IMR-90 (cell line): Measurements from ENCODE around the gene FGD5. TPM values are rescaled to one million over a fixed set of nuclear protein-coding genes. Genes with fewer than 3 reads are reported as not detected.

Experiments
- ATAC-seq: fragments of 200-7000 bp; cut with Tn5 transposase; 2 replicates; pipeline ENCODE4 v1.9.1; 2020; ENCODE audit warnings: low read depth, mild to moderate bottlenecking, moderate library complexity
- BruUV-seq: library from RNA; stranded (reverse); fragments of 400-500 nt; replicated peaks from 2 replicates; lab custom pipeline; 2021; lab: Mats Ljungman, UMichigan
- CTCF ChIA-PET: fragments of 300-600 bp; formaldehyde crosslinking; extraction: SDS; loops from one replicate; lab custom pipeline; 2021; ENCODE audit warnings: antibody characterized with exemption; lab: Yijun Ruan, JAX
- POLR2A ChIA-PET: fragments of 300-600 bp; sonication (Branson Sonifier 250); formaldehyde crosslinking; loops from one replicate; lab custom pipeline; 2022; ENCODE audit warnings: antibody characterized with exemption; ENCODE audit not compliant: unreplicated experiment; lab: Charles Lee
- DNase-seq: peaks from one replicate; pipeline ENCODE4 v3.0.0; 2013
- H2AFZ ChIP-seq: replicated peaks from 2 replicates; pipeline ENCODE3; 2013; ENCODE audit warnings: low read length, mild to moderate bottlenecking; ENCODE audit not compliant: poor library complexity
- H2AK5ac ChIP-seq: 2 replicates; pipeline ENCODE4 v1.6.1; 2013; ENCODE audit warnings: low read depth, low read length, inconsistent platforms
- H2AK9ac ChIP-seq: replicated peaks from 2 replicates; pipeline ENCODE3; 2013; ENCODE audit warnings: mild to moderate bottlenecking, low read depth, low read length, moderate library complexity; ENCODE audit not compliant: poor library complexity
- H2BK120ac ChIP-seq: 2 replicates; pipeline ENCODE4 v1.6.1; 2013; ENCODE audit warnings: low read depth, low read length, inconsistent platforms
- H2BK15ac ChIP-seq: 3 replicates; pipeline ENCODE4 v1.6.1; 2013; ENCODE audit warnings: low read depth, low read length, inconsistent platforms
- H2BK20ac ChIP-seq: 2 replicates; pipeline ENCODE4 v1.6.1; 2013; ENCODE audit warnings: low read depth, mild to moderate bottlenecking, inconsistent platforms, low read length, moderate library complexity
- H2BK5ac ChIP-seq: 2 replicates; pipeline ENCODE4 v1.6.1; 2013; ENCODE audit warnings: mild to moderate bottlenecking, low read depth, low read length, inconsistent platforms; ENCODE audit not compliant: poor library complexity, severe bottlenecking
- H3K14ac ChIP-seq: replicated peaks from 2 replicates; pipeline ENCODE4 v1.6.1; 2013; ENCODE audit warnings: low read depth, low read length, inconsistent platforms
- H3K18ac ChIP-seq: 2 replicates; pipeline ENCODE4 v1.6.1; 2013; ENCODE audit warnings: low read depth, low read length, control low read depth
- H3K23ac ChIP-seq: 2 replicates; pipeline ENCODE4 v1.6.1; 2013; ENCODE audit warnings: low read depth, low read length, inconsistent platforms
- H3K27ac ChIP-seq: 2 replicates; pipeline ENCODE4 v1.5.1; 2013; ENCODE audit warnings: mild to moderate bottlenecking, control low read depth, low read length; ENCODE audit not compliant: insufficient read depth
- H3K27me3 ChIP-seq: 2 replicates; pipeline ENCODE4 v1.6.1; 2013; ENCODE audit warnings: low read length; ENCODE audit not compliant: control insufficient read depth, insufficient read depth
- H3K36me3 ChIP-seq: 2 replicates; pipeline ENCODE4 v1.6.1; 2013; ENCODE audit warnings: low read length, mixed read lengths; ENCODE audit not compliant: control insufficient read depth, insufficient read depth
- H3K4ac ChIP-seq: 2 replicates; pipeline ENCODE4 v1.6.1; 2013; ENCODE audit warnings: low read depth, low read length, inconsistent platforms
- H3K4me1 ChIP-seq: 2 replicates; pipeline ENCODE4 v1.6.1; 2013; ENCODE audit warnings: low read length, mixed read lengths; ENCODE audit not compliant: control insufficient read depth, insufficient read depth
- H3K4me2 ChIP-seq: 2 replicates; pipeline ENCODE4 v1.6.1; 2013; ENCODE audit warnings: low read depth, mild to moderate bottlenecking, control low read depth, low read length, moderate library complexity
- H3K4me3 ChIP-seq: 2 replicates; pipeline ENCODE4 v1.5.1; 2013; ENCODE audit warnings: low read depth, mild to moderate bottlenecking, control low read depth, low read length, moderate library complexity; ENCODE audit not compliant: insufficient read depth
- H3K56ac ChIP-seq: 2 replicates; pipeline ENCODE4 v1.6.1; 2013; ENCODE audit warnings: low read length, inconsistent platforms; ENCODE audit not compliant: insufficient read depth; ENCODE audit errors: extremely low read depth
- H3K79me1 ChIP-seq, 2 experiments: 2 replicates each; pipeline ENCODE4 v1.6.1; 2013; ENCODE audit warnings: low read length in 2 of 2, inconsistent platforms in 1 of 2, low read depth in 1 of 2
- H3K9ac ChIP-seq: 2 replicates; pipeline ENCODE4 v1.6.1; 2013; ENCODE audit warnings: low read depth, low read length, control low read depth
- H3K9me1 ChIP-seq: 2 replicates; pipeline ENCODE4 v1.6.1; 2013; ENCODE audit warnings: low read length, inconsistent platforms; ENCODE audit not compliant: insufficient read depth
- H3K9me3 ChIP-seq: 2 replicates; pipeline ENCODE4 v1.6.1; 2013; ENCODE audit warnings: low read length; ENCODE audit not compliant: control insufficient read depth, insufficient read depth
- H4K20me1 ChIP-seq: 2 replicates; pipeline ENCODE4 v1.6.1; 2013; ENCODE audit warnings: low read length, inconsistent platforms; ENCODE audit not compliant: insufficient read depth
- H4K5ac ChIP-seq: 2 replicates; pipeline ENCODE4 v1.6.1; 2013; ENCODE audit warnings: mild to moderate bottlenecking, low read depth, low read length, control low read depth
- H4K8ac ChIP-seq, 2 experiments: 2 replicates each; pipeline ENCODE4 v1.6.1; 2013; ENCODE audit warnings: low read depth in 2 of 2, low read length in 2 of 2, control low read depth in 1 of 2, inconsistent platforms in 1 of 2
- H4K91ac ChIP-seq: 2 replicates; pipeline ENCODE4 v1.6.1; 2013; ENCODE audit warnings: low read depth, low read length, inconsistent platforms; ENCODE audit not compliant: insufficient read depth
- BHLHE40 ChIP-seq: fragments of 150-350 bp; IDR thresholded peaks from 2 replicates; pipeline ENCODE4 v1.6.1; 2016; ENCODE audit warnings: mild to moderate bottlenecking, low read depth, low read length
- CEBPB ChIP-seq: IDR thresholded peaks from 2 replicates; pipeline ENCODE4 v1.6.1; 2012; ENCODE audit warnings: low read depth, low read length, improper control_type of control experiment
- MAFK ChIP-seq: IDR thresholded peaks from 2 replicates; pipeline ENCODE4 v1.6.1; 2012; ENCODE audit warnings: low read depth, low read length, improper control_type of control experiment
- MAZ ChIP-seq: IDR thresholded peaks from 2 replicates; pipeline ENCODE4 v1.6.1; 2012; ENCODE audit warnings: low read depth, mild to moderate bottlenecking, low read length, improper control_type of control experiment, moderate library complexity, borderline replicate concordance
- MXI1 ChIP-seq: IDR thresholded peaks from 2 replicates; pipeline ENCODE4 v1.6.1; 2012; ENCODE audit warnings: low read depth, mild to moderate bottlenecking, low read length, moderate library complexity, borderline replicate concordance
- NFE2L2 ChIP-seq: fragments of 150-350 bp; IDR thresholded peaks from 2 replicates; pipeline ENCODE4 v1.6.1; 2016; ENCODE audit warnings: low read depth, mild to moderate bottlenecking, low read length
- POLR2A ChIP-seq: IDR thresholded peaks from 2 replicates; pipeline ENCODE4 v1.6.1; 2012; ENCODE audit warnings: mild to moderate bottlenecking, low read depth, low read length
- RAD21 ChIP-seq: IDR thresholded peaks from 2 replicates; pipeline ENCODE4 v1.6.1; 2012; ENCODE audit warnings: low read length, improper control_type of control experiment
- RCOR1 ChIP-seq: IDR thresholded peaks from 2 replicates; pipeline ENCODE4 v1.6.1; 2012; ENCODE audit warnings: mild to moderate bottlenecking, low read length, improper control_type of control experiment; ENCODE audit not compliant: insufficient replicate concordance
- RFX5 ChIP-seq: IDR thresholded peaks from 2 replicates; pipeline ENCODE4 v1.8.0; 2012; ENCODE audit warnings: low read depth, mild to moderate bottlenecking, low read length, moderate library complexity
- SMC3 ChIP-seq: fragments of 150-350 bp; IDR thresholded peaks from 2 replicates; pipeline ENCODE4 v1.6.1; 2016; ENCODE audit warnings: low read depth, mild to moderate bottlenecking, antibody characterized with exemption, low read length, moderate library complexity
- WGBS, 2 experiments: methylation state at CpG; one replicate each; pipeline versions ENCODE4 v1.1.5 to v1.1.7; 2013; ENCODE audit warnings: missing lambda C conversion rate in 2 of 2; ENCODE audit not compliant: insufficient read length in 1 of 2; ENCODE audit errors: extremely low coverage in 2 of 2; 5-methylcytosine and 5-hydroxymethylcytosine counted together
- dilution Hi-C: fragments of 300-500 bp; cut with HindIII; formaldehyde crosslinking; loops from one replicate; pipeline ENCODE4 v1.14.3; 2018; ENCODE audit warnings: low sequenced_read_pairs; ENCODE audit not compliant: unreplicated experiment
- in situ Hi-C: fragments of 300-500 bp; cut with MboI; formaldehyde crosslinking; loops from 3 replicates; pipeline ENCODE4 v1.14.3; 2019; ENCODE audit warnings: low sequenced_read_pairs, inconsistent platforms, mixed read lengths
- intact Hi-C: fragments of 100-400 bp; cut with micrococcal nuclease; formaldehyde crosslinking; loops from 2 replicates; pipeline ENCODE4 v1.10.0; 2022
- polyA plus RNA-seq, 3 experiments: library from polyadenylated mRNA; depleted of rRNA; stranded (reverse); fragments of >200 nt; gene quantifications; 2 replicates each; pipeline ENCODE4 v1.2.3, GENCODE V29; 2012; ENCODE audit warnings: low replicate concordance in 1 of 3
- total RNA-seq: library from RNA; depleted of rRNA; stranded (reverse); fragments of >200 nt; gene quantifications from 2 replicates; pipeline ENCODE4 v1.2.3, GENCODE V29; 2012
- TF ChIP-seq, protein P1 (sequence below): fragments of 150-350 bp; IDR thresholded peaks from 2 replicates; pipeline ENCODE4 v1.6.1; 2016; ENCODE audit warnings: low read depth, mild to moderate bottlenecking, low read length, moderate library complexity, borderline replicate concordance
- TF ChIP-seq, protein P2 (sequence below): fragments of 150-350 bp; IDR thresholded peaks from 2 replicates; pipeline ENCODE4 v1.6.1; 2017; ENCODE audit warnings: mild to moderate bottlenecking, antibody characterized with exemption, low read length, low read depth

The FGD5 gene
- total and polyA plus RNA-seq, 2 of the 4 experiments (the other 2 are of a cell fraction), result not detected

DNA sequence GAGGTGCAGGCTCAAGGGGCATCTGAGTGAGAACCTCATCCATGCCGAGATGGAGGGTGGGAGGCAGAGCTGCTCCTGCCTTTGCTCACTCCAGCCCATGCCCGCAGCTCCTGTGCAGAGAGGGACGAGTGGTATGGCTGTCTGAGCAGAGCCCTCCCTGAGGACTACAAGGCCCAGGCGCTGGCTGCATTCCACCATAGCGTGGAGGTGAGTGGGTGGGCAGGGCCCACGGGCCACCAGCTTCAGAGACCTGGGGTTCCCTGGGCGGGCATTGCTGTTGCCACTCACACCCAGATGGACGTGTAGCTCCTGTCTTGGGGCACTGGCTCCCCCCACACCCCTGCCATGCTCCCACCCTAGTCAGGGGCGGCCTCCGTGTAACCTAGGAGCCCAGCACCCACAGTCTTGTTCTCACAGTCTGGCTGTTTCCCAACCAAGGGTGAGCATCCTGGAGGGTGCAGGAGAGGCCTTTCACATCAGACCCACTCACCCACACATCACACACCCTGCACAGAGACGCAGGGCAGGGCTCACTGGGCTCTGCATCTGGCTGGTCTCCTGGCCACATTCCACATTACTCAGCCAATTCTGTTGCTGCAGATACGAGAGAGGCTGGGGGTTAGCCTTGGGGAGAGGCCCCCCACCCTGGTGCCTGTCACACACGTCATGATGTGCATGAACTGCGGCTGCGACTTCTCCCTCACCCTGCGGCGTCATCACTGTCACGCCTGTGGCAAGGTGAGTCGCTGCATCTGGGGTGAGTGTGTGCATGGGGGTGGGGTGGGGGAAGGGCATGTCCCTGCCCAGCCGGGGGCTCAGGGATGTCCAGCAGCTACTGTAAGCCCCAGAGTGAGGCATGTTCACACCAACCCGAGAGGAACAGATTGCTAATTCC is 103.3 kb downstream of the FGD5 start:
- intact Hi-C loops, result loop anchor here (1.0 to 5.0 kb wide), 6 partner anchors 131 to 1265 kb away; no protein-coding TSS in a partner anchor
- Histone ChIP-seq H2BK20ac (no peak overlapping the region), H4K20me1 (no peaks in the 10 kb centered on the region), H3K79me1 (no peaks in the 10 kb centered on the region), H3K9me1 (no peaks in the 10 kb centered on the region), H3K9me3 (no peaks in the 10 kb centered on the region), H3K18ac (no peak overlapping the region), H3K56ac (no peak overlapping the region), H3K4me3 (no peak overlapping the region), H3K4me2 (no peak overlapping the region), H4K5ac (no peak overlapping the region), H2BK5ac (no peak overlapping the region), H4K8ac (no peak overlapping the region), H3K4me1 (peaks cover 2% of the 10 kb centered on the region; the same call in 1 of the 2 replicates), H2AK9ac (peak overlapping the region; percentile 40), H2BK120ac (no peak overlapping the region), H3K14ac (no peak overlapping the region), H3K36me3 (no peaks in the 10 kb centered on the region), H4K91ac (no peak overlapping the region), H3K23ac (no peak overlapping the region), H2AFZ (no peak overlapping the region), H3K9ac (no peak overlapping the region), H2AK5ac (no peak overlapping the region), H3K27ac (no peak overlapping the region), H3K27me3 (peaks cover 11% of the 10 kb centered on the region), H2BK15ac (no peak overlapping the region), H3K4ac (no peak overlapping the region)
- in situ Hi-C loops, result loop anchor here (5.0 to 10.0 kb wide), 2 partner anchors 250 to 417 kb away; no protein-coding TSS in a partner anchor
- dilution Hi-C loops, result no loop called here
- POLR2A ChIA-PET, result no interaction called here
- TF ChIP-seq NFE2L2 (no peak), RAD21 (no peak), MAFK (no peak), RCOR1 (no peak), SMC3 (no peak), MXI1 (no peak), CEBPB (no peak), MAZ (no peak), BHLHE40 (no peak), RFX5 (no peak), POLR2A (no peak)
- TF ChIP-seq, protein P1, sequence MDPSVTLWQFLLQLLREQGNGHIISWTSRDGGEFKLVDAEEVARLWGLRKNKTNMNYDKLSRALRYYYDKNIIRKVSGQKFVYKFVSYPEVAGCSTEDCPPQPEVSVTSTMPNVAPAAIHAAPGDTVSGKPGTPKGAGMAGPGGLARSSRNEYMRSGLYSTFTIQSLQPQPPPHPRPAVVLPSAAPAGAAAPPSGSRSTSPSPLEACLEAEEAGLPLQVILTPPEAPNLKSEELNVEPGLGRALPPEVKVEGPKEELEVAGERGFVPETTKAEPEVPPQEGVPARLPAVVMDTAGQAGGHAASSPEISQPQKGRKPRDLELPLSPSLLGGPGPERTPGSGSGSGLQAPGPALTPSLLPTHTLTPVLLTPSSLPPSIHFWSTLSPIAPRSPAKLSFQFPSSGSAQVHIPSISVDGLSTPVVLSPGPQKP, result no peak
- TF ChIP-seq, protein P2, sequence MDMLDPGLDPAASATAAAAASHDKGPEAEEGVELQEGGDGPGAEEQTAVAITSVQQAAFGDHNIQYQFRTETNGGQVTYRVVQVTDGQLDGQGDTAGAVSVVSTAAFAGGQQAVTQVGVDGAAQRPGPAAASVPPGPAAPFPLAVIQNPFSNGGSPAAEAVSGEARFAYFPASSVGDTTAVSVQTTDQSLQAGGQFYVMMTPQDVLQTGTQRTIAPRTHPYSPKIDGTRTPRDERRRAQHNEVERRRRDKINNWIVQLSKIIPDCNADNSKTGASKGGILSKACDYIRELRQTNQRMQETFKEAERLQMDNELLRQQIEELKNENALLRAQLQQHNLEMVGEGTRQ, result no peak
- ATAC-seq (no peak), DNase-seq (peak; percentile 57)
- CTCF ChIA-PET, result interaction anchor here (0.5 to 3.0 kb wide), 7 partner anchors 143 to 622 kb away, joined by 3 to 30 read pairs (median 3); partner anchors contain the start of genes C3orf20 and MRPS25
- BruUV-seq, result no TSS peak
- WGBS, 2 experiments, result 87% methylated on average over 3 of the region's 21 CpGs; no CpG with 5 or more reads in 1 of the 2 experiments
